Common myeloid progenitor, CD34-positive (primary cell): ENCODE measurements around the gene SLC9A1.

Source experiments
- CTCF ChIA-PET: fragments of 350-600 bp; sonication (Branson Sonifier 250); formaldehyde crosslinking; loops from one replicate; lab custom pipeline; 2021; ENCODE audit warnings: antibody characterized with exemption; lab: Charles Lee
- POLR2A ChIA-PET: fragments of 350-600 bp; sonication (Branson Sonifier 250); formaldehyde crosslinking; loops from one replicate; lab custom pipeline; 2021; ENCODE audit warnings: antibody characterized with exemption; lab: Charles Lee
- DNase-seq, 3 donors: peaks; one replicate each; pipeline versions ENCODE4 v3.0.0 to v3.0.0-alpha.2; 2013
- H3K27ac ChIP-seq, 2 experiments: 1 replicate in 1 of 2; 2 replicates in 1 of 2; pipeline ENCODE4 v1.7.0; 2013; ENCODE audit warnings: inconsistent platforms in 2 of 2, low read length in 2 of 2, mild to moderate bottlenecking in 2 of 2, low read depth in 1 of 2, moderate library complexity in 1 of 2; ENCODE audit not compliant: severe bottlenecking in 2 of 2, insufficient read depth in 1 of 2, poor library complexity in 1 of 2
- H3K27me3 ChIP-seq, 5 experiments: replicated peaks in 2 of 5; 1 replicate in 3 of 5; 2 replicates in 2 of 5; pipeline versions ENCODE4 v1.6.1 to v1.7.0; 2013; ENCODE audit warnings: low read length in 4 of 5, mild to moderate bottlenecking in 2 of 5, moderate library complexity in 2 of 5, inconsistent platforms in 1 of 5; ENCODE audit not compliant: insufficient read depth in 5 of 5, control insufficient read depth in 4 of 5
- H3K36me3 ChIP-seq, 4 experiments: 1 replicate in 2 of 4; 2 replicates in 2 of 4; pipeline versions ENCODE4 v1.6.1 to v1.7.0; 2013; ENCODE audit warnings: low read length in 3 of 4, control low read depth in 1 of 4, mild to moderate bottlenecking in 1 of 4; ENCODE audit not compliant: control insufficient read depth in 4 of 4, insufficient read depth in 4 of 4
- H3K4me1 ChIP-seq, 4 experiments: 1 replicate in 3 of 4; 2 replicates in 1 of 4; pipeline versions ENCODE4 v1.6.1 to v1.7.1; 2013; ENCODE audit warnings: low read length in 3 of 4, mild to moderate bottlenecking in 3 of 4, control low read depth in 1 of 4, inconsistent platforms in 1 of 4, moderate library complexity in 1 of 4; ENCODE audit not compliant: control insufficient read depth in 4 of 4, insufficient read depth in 4 of 4; ENCODE audit errors: control extremely low read depth in 1 of 4
- H3K4me3 ChIP-seq, 7 experiments: 1 replicate in 4 of 7; 2 replicates in 3 of 7; pipeline versions ENCODE4 v1.5.1 to v1.7.0; 2013; ENCODE audit warnings: mild to moderate bottlenecking in 7 of 7, low read length in 6 of 7, moderate library complexity in 6 of 7, inconsistent platforms in 2 of 7, low read depth in 2 of 7, control low read depth in 1 of 7; ENCODE audit not compliant: insufficient read depth in 4 of 7, control insufficient read depth in 1 of 7; ENCODE audit errors: extremely low read depth in 1 of 7
- H3K9me3 ChIP-seq, 5 experiments: 1 replicate in 4 of 5; 2 replicates in 1 of 5; pipeline versions ENCODE4 v1.6.1 to v1.7.1; 2013; ENCODE audit warnings: low read length in 4 of 5, mild to moderate bottlenecking in 2 of 5, inconsistent platforms in 1 of 5, low read depth in 1 of 5, moderate library complexity in 1 of 5; ENCODE audit not compliant: control insufficient read depth in 4 of 5, insufficient read depth in 2 of 5; ENCODE audit errors: control extremely low read depth in 1 of 5
- WGBS: methylation state at CpG from one replicate; pipeline ENCODE4 v1.1.5; 2013; ENCODE audit not compliant: insufficient coverage; 5-methylcytosine and 5-hydroxymethylcytosine counted together

SLC9A1 gene

DNA sequence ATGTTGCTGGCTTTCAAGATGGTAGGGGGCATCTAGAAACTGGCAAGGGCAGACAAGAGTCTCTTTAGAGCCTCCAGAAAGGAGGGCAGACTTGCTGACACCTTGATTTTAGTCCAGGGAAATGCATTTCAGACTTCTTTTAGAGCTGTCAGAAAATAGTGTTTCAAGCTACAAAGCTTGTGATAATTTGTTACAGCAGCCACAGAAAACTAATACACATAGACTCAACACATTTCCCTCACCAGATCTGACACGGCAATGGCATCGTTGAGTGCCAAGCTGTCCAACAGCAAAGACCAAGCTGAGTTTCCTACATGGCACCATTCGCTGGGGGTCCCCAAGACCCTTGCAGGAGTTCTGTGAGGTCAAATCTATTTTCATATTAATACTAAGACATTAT is 62.0 kb downstream of the SLC9A1 start:
- Histone ChIP-seq H3K4me3 (no peak overlapping the region), H3K27ac (no peak overlapping the region), H3K27me3 (no peaks in the 10 kb centered on the region), H3K9me3 (no peaks in the 10 kb centered on the region), H3K36me3 (no peaks in the 10 kb centered on the region), H3K4me1 (peaks cover 0 to under 1% (median 0%) of the 10 kb centered on the region in 4 experiments)
- 100% methylated on average over 2 of the region's 3 CpGs for WGBS
- POLR2A ChIA-PET: no interaction called here
- no peak for DNase-seq
- CTCF ChIA-PET: interaction anchor here (1.8 to 20.9 kb wide), 3 partner anchors 9 to 126 kb away, joined by 6 to 449 read pairs (median 10); no protein-coding TSS in a partner anchor

DNA sequence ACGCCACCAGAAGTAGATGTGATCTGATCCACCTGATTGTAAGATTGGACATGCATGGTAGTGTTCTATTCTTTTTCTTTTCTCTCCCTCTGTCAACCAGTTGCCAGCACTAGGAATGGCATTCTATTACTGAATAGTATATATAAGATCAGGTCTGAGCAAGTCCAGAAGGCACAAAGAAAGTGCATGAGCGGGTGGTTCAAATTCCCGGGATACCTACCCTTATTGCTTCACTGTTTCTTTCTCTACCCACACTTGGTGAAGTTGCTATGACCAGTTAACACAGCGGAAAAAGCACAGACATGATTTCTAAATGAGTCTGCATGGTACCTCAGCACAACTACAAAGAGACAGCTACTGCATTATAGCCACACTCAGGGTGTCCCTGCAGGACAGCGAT is 64.0 kb downstream of the SLC9A1 start:
- ChIA-PET CTCF (interaction anchor here (1.0 to 20.9 kb wide), 2 partner anchors 11 to 46 kb away, joined by 3 to 449 read pairs; no protein-coding TSS in a partner anchor), POLR2A (no interaction called here)
- H3K9me3 ChIP-seq: peaks cover 0 to 2% (median 0%) of the 10 kb centered on the region in 5 experiments
- DNase-seq: no peak
- no peak overlapping the region for H3K27ac ChIP-seq
- H3K4me1 ChIP-seq: no peaks in the 10 kb centered on the region
- H3K4me3 ChIP-seq: no peak overlapping the region
- H3K36me3 ChIP-seq: no peaks in the 10 kb centered on the region
- no peaks in the 10 kb centered on the region for H3K27me3 ChIP-seq
- 93% methylated on average over 3 of the region's 5 CpGs for WGBS

GRCh38 chr1:27087371-27088220 is 67.3 kb downstream of the SLC9A1 start:
- ChIA-PET POLR2A (no interaction called here), CTCF (interaction anchor here (1.4 to 20.9 kb wide), 2 partner anchors 43 to 215 kb away, joined by 4 to 449 read pairs; no protein-coding TSS in a partner anchor)
- Histone ChIP-seq H3K4me1 (no peaks in the 10 kb centered on the region), H3K4me3 (no peak overlapping the region), H3K27ac (no peak overlapping the region), H3K27me3 (no peaks in the 10 kb centered on the region), H3K9me3 (peaks cover 1 to 7% (median 4%) of the 10 kb centered on the region in 5 experiments), H3K36me3 (no peaks in the 10 kb centered on the region)
- 98% methylated on average over 10 of the region's 10 CpGs for WGBS
- peak in 1 of 3 donors; percentile 18 for DNase-seq

GRCh38 chr1:27086628-27087027 is 68.3 kb downstream of the SLC9A1 start:
- Histone ChIP-seq H3K27me3 (no peaks in the 10 kb centered on the region), H3K9me3 (peaks cover 1 to 7% (median 4%) of the 10 kb centered on the region in 5 experiments), H3K27ac (no peak overlapping the region), H3K36me3 (no peaks in the 10 kb centered on the region), H3K4me3 (no peak overlapping the region), H3K4me1 (no peaks in the 10 kb centered on the region)
- ChIA-PET POLR2A (interaction anchor here (0.5 kb wide), 1 partner anchor 563 kb away, joined by 6 read pairs; no protein-coding TSS in a partner anchor), CTCF (interaction anchor here (1.4 to 20.9 kb wide), 2 partner anchors 42 to 216 kb away, joined by 4 to 449 read pairs; no protein-coding TSS in a partner anchor)
- 86% methylated on average over 1 of the region's 3 CpGs for WGBS
- peak in 1 of 3 donors; percentile 16 for DNase-seq

- no peaks in the 10 kb centered on the region for H3K4me1 ChIP-seq
- peak in 2 of 3 donors; percentile 23 to 48 for DNase-seq
- ChIA-PET POLR2A (no interaction called here), CTCF (interaction anchor here (1.4 kb wide), 1 partner anchor 13 kb away, joined by 4 read pairs; no protein-coding TSS in a partner anchor)
- H3K4me3 ChIP-seq: no peak overlapping the region
- no peaks in the 10 kb centered on the region for H3K36me3 ChIP-seq
- no peaks in the 10 kb centered on the region for H3K27me3 ChIP-seq
- H3K27ac ChIP-seq: no peak overlapping the region
- H3K9me3 ChIP-seq: peaks cover 1 to 7% (median 4%) of the 10 kb centered on the region in 5 experiments
- 95% methylated on average over 2 of the region's 3 CpGs for WGBS
These were observed 68.9 kb downstream of the SLC9A1 start for GRCh38 chr1:27086026-27086425.

DNA sequence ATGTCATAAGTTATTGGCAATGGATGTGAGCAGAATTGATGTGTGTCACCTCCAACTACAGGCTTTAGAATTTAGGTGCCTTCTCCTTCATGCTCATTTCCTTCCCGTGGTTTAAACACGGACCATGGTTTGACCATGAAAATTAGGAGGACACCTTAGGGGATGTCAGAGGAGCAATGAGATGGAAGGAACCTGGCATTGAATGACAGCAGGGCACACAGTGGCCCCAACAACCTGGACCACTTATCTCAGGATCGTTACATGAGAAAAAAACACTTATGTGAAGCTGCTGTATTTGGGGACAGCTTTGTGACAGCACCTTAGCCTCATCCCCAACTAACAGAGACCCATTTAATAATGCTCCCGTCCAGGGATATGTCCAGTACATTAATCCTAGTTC is 70.8 kb downstream of the SLC9A1 start:
- WGBS: 90% methylated on average over 3 of the region's 4 CpGs
- no peak overlapping the region for H3K27ac ChIP-seq

More for the DNA sequence above, 70.8 kb downstream of the SLC9A1 start:
- H3K4me3 ChIP-seq: no peak overlapping the region
- no peaks in the 10 kb centered on the region for H3K4me1 ChIP-seq
- CTCF ChIA-PET: interaction anchor here (1.0 kb wide), 1 partner anchor 37 kb away, joined by 3 read pairs; no protein-coding TSS in a partner anchor
- DNase-seq: no peak
- H3K36me3 ChIP-seq: no peaks in the 10 kb centered on the region
- H3K9me3 ChIP-seq: peaks cover 1 to 7% (median 5%) of the 10 kb centered on the region in 5 experiments
- POLR2A ChIA-PET: interaction anchor here (0.6 kb wide), 1 partner anchor 450 kb away, joined by 3 read pairs; no protein-coding TSS in a partner anchor
- H3K27me3 ChIP-seq: no peaks in the 10 kb centered on the region
